ENCODE measurements around the gene ANKRD39.
A peak's percentile ranks its signal among the peaks of the same experiment; 100 is the strongest.

The ANKRD39 gene, protein sequence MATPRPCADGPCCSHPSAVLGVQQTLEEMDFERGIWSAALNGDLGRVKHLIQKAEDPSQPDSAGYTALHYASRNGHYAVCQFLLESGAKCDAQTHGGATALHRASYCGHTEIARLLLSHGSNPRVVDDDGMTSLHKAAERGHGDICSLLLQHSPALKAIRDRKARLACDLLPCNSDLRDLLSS

DNA sequence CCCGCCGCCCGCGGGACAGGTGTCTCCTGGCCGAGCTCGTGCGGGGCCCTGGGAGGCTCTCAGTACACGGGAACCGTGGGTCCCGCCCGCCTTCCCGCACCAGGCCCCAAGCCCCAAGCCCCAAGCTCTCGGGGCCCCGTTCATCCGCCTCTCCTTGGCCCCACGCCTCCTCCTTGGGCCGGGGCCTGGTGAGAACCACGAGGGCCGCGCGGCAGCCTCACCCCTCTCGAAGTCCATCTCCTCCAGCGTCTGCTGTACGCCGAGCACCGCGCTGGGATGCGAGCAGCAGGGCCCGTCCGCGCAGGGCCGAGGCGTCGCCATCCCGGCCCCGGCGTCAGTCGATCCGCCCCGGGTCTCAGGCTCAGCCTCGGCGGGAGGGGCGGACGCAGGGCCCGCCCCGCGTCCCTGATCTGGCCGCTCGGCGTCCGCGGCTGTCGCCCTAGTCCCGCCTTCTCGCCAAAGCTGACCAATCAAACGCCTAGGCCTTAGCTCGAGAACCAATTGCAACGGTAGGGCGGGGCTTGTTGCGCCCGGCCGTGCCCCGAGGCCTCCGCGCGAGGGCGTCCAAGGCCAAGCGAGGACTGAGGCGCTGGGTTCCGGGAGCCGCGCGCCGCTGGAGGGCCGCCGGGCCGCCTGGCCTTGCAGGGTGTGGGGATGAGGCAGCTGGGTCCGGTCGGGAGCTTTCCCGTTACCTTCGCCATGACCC lies at the start of gene ANKRD39:
Gene ANKRD39, minus strand, starts transcription at position 350 of the 706 bp plus-strand sequence. Its CDS starts 29 bp downstream, at position 321.
- peak; percentile 98 for DNase-seq
- H3K4me1 Mint-ChIP-seq, result peaks cover 43% of the 10 kb centered on the region

DNA sequence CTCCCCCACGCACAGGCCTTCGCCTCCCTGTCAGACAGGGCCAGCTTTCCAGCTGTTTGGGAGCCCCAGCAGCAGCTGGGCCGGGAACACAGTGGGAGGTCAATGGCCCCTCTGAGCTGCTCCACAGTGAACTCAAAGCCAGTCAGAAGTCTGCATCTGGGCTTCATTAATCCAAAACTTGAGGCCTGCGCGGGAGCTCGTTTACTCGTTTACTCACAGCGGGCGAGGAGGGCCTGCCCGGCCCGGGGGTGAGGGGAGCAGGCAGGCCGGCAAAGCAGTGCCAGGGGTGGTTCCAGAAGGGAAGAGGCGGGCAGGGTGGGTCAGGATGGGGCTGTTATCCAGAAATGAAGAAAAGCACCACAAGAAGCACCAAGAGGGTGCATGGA lies 48.9 kb upstream of the ANKRD39 start:
- Mint-ChIP-seq H3K9me3 (no peaks in the 10 kb centered on the region), H3K4me3 (peak overlapping the region; percentile 35), H3K27ac (peak overlapping the region; percentile 95), H3K27me3 (ENCODE audit: low read depth, poor library complexity) (peaks cover 20% of the 10 kb centered on the region), H3K4me1 (peaks cover 54% of the 10 kb centered on the region), H3K36me3 (ENCODE audit: low read depth) (no peaks in the 10 kb centered on the region)
- DNase-seq, result peak; percentile 46
- TF ChIP-seq, protein P1, sequence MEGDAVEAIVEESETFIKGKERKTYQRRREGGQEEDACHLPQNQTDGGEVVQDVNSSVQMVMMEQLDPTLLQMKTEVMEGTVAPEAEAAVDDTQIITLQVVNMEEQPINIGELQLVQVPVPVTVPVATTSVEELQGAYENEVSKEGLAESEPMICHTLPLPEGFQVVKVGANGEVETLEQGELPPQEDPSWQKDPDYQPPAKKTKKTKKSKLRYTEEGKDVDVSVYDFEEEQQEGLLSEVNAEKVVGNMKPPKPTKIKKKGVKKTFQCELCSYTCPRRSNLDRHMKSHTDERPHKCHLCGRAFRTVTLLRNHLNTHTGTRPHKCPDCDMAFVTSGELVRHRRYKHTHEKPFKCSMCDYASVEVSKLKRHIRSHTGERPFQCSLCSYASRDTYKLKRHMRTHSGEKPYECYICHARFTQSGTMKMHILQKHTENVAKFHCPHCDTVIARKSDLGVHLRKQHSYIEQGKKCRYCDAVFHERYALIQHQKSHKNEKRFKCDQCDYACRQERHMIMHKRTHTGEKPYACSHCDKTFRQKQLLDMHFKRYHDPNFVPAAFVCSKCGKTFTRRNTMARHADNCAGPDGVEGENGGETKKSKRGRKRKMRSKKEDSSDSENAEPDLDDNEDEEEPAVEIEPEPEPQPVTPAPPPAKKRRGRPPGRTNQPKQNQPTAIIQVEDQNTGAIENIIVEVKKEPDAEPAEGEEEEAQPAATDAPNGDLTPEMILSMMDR (IDR thresholded peaks at IDR 0.05), result no peak

More for the DNA sequence above, at the start of gene ANKRD39:
- Mint-ChIP-seq H3K9me3 (no peaks in the 10 kb centered on the region), H3K36me3 (ENCODE audit: low read depth) (peaks cover 29% of the 10 kb centered on the region), H3K4me3 (peak within 1 kb of the TSS; percentile 81), H3K27me3 (ENCODE audit: low read depth, poor library complexity) (peaks cover 2% of the 10 kb centered on the region), H3K27ac (peak within 1 kb of the TSS; percentile 71)
- TF ChIP-seq, protein P1 (IDR thresholded peaks at IDR 0.05), result peak; percentile 59

DNA sequence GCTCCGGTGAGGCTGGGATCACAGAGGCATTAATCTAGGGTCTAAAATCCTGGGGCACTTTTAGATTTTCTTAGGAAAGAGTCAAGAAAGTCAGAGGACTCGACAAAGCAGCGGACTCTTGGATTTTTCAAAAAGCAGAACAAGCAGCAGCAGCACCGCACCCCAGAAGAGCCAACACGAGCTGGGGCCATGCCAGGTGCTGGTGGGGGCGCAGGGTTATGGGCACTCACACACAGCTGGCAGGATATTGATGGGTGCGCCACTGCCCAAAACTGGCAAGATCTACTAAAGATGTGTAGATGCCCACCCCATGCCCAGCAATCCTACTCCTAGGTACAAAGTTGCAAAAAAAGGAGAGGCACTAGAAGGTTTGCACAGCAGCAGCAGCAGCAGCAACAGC lies 46.0 kb upstream of the ANKRD39 start:
- Mint-ChIP-seq H3K36me3 (ENCODE audit: low read depth) (no peaks in the 10 kb centered on the region), H3K4me1 (peaks cover 55% of the 10 kb centered on the region), H3K4me3 (no peak overlapping the region), H3K27me3 (ENCODE audit: low read depth, poor library complexity) (peaks cover 7% of the 10 kb centered on the region), H3K9me3 (no peaks in the 10 kb centered on the region), H3K27ac (peak overlapping the region; percentile 66)
- DNase-seq, result no peak
- TF ChIP-seq, protein P1 (IDR thresholded peaks at IDR 0.05), result no peak

DNA sequence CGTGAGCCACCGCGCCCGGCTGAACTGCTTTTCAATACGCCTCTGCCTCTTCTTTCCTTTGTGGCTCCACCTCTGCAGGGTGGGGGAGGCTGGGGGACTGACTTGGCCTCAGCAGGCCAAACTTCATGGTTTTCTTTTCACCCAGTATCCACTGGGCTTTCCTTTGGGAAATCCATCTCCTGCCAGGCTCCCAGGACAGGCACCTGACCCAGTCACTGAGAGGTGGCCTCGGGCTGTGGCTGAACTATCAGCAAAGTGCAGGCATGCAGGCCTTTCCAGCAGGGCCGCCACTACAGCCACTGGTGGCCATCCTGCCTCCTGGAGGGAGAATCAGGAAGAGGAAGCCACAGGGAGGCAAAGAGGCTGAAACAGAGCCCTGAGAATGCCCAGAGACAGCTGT lies 45.5 kb upstream of the ANKRD39 start:
- Mint-ChIP-seq H3K27me3 (ENCODE audit: low read depth, poor library complexity) (peaks cover 5% of the 10 kb centered on the region), H3K9me3 (no peaks in the 10 kb centered on the region), H3K4me1 (peaks cover 59% of the 10 kb centered on the region), H3K27ac (no peak overlapping the region), H3K4me3 (no peak overlapping the region), H3K36me3 (ENCODE audit: low read depth) (no peaks in the 10 kb centered on the region)
- TF ChIP-seq, protein P1 (IDR thresholded peaks at IDR 0.05), result no peak
- no peak for DNase-seq

DNA sequence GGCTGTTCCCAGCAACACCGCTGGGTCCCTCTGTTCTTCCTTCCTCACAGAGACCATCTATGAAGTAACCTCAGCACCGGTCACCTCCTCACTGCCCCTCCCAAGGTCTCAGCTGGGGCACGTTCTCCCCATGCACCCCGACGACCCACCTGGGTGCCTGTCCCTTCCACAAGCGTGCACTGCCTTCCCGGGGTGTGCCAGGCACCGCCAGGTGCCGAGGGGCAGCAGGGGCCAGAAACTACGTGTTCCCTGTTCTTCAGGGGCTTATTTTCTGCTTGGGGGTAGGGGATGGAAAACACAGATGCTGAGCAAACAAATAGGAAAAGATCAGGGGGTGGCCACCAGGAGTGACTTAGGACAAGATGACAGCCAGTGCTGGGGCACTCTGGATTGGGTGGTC lies 42.4 kb upstream of the ANKRD39 start:
- Mint-ChIP-seq H3K4me1 (peaks cover 69% of the 10 kb centered on the region), H3K27me3 (ENCODE audit: low read depth, poor library complexity) (peaks cover 3% of the 10 kb centered on the region), H3K4me3 (no peak overlapping the region), H3K27ac (peak overlapping the region; percentile 43), H3K9me3 (no peaks in the 10 kb centered on the region), H3K36me3 (ENCODE audit: low read depth) (no peaks in the 10 kb centered on the region)
- TF ChIP-seq, protein P1 (IDR thresholded peaks at IDR 0.05), result no peak
- DNase-seq, result no peak

DNA sequence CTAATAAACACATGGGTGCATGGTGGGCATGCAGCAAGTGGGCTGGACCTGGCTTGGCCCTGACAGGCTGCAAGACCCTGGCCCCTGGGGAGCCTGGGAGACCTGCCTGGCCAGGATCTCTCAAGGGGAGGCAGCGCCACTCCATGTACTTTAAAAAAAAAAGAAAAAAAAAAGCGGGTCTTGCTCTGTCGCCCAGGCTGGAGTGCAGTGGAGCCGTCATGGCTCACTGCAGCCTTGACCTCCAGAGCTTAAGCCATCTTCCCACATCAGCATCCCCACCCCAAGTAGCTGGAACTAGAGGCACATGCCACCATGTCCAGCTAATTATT lies 41.6 kb upstream of the ANKRD39 start:
- H3K9me3 Mint-ChIP-seq, result no peaks in the 10 kb centered on the region
- H3K36me3 Mint-ChIP-seq (ENCODE audit: low read depth), result no peaks in the 10 kb centered on the region
- peak overlapping the region; percentile 20 for H3K4me3 Mint-ChIP-seq
- peak overlapping the region; percentile 90 for H3K27ac Mint-ChIP-seq
- H3K27me3 Mint-ChIP-seq (ENCODE audit: low read depth, poor library complexity), result peaks cover 3% of the 10 kb centered on the region
- TF ChIP-seq, protein P1 (IDR thresholded peaks at IDR 0.05), result no peak
- peaks cover 74% of the 10 kb centered on the region for H3K4me1 Mint-ChIP-seq
- no peak for DNase-seq

Measured in nephron progenitor cell (in vitro differentiated cells).